AG09319 (cell line): ENCODE measurements around the gene RSPO3.

ENCODE experiments used
- DNase-seq: peaks from one replicate; pipeline ENCODE4 v3.0.0-alpha.2; 2010; ENCODE audit warnings: low read depth; ENCODE audit errors: extremely low read depth
- TF ChIP-seq, protein P1 (sequence below): IDR thresholded peaks from 2 replicates; pipeline ENCODE4 v1.5.1; 2011; ENCODE audit warnings: low read depth, mild to moderate bottlenecking, inconsistent platforms, low read length, moderate library complexity

The RSPO3 gene

DNA sequence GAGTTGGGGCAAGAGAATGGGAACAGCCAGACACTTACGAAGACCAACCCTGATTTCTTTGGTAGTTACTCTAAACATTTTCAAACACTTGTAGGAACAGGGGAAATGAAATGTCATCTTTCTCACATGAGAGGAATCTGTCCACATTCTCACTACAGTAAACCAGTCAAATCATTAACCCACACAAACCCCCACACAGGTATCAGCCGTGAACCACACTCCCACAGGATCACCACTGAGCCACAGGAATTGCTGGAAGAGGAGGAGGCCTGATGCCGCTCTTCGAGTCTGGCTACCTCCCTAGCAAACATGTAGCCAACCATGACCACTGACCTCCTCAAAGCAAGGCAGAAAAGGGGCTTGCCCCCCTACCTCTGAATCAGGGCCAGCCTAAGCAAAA is 6.9 kb upstream of the RSPO3 start:
- TF ChIP-seq, protein P1, sequence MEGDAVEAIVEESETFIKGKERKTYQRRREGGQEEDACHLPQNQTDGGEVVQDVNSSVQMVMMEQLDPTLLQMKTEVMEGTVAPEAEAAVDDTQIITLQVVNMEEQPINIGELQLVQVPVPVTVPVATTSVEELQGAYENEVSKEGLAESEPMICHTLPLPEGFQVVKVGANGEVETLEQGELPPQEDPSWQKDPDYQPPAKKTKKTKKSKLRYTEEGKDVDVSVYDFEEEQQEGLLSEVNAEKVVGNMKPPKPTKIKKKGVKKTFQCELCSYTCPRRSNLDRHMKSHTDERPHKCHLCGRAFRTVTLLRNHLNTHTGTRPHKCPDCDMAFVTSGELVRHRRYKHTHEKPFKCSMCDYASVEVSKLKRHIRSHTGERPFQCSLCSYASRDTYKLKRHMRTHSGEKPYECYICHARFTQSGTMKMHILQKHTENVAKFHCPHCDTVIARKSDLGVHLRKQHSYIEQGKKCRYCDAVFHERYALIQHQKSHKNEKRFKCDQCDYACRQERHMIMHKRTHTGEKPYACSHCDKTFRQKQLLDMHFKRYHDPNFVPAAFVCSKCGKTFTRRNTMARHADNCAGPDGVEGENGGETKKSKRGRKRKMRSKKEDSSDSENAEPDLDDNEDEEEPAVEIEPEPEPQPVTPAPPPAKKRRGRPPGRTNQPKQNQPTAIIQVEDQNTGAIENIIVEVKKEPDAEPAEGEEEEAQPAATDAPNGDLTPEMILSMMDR = no peak
- no peak for DNase-seq

DNA sequence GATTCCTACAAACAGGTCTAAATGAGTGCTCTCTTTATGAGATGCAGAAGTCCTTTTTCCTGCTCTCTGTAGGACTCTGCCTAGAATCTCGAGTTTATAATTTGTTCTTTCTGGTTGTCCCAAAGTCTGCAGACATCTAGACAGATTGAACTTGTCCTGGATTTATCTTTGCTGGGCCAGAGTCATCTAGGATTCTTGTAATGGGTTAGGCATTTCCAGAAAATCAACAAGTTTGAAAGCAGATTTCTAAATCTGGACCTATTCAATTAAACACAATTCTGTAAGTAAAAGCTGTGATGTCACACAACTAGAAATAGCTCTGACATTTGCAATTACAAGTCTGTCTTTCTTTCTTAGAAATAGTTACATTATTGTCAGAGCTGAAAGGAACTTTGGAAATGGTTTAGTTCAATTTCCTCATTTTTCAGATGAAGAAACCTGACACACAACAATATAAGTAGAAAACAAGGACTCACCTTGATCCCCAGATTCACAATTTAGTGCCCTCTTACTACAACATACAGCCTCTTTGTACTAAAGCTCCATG is 4.2 kb upstream of the RSPO3 start:
- DNase-seq = no peak
- TF ChIP-seq, protein P1 = no peak

DNA sequence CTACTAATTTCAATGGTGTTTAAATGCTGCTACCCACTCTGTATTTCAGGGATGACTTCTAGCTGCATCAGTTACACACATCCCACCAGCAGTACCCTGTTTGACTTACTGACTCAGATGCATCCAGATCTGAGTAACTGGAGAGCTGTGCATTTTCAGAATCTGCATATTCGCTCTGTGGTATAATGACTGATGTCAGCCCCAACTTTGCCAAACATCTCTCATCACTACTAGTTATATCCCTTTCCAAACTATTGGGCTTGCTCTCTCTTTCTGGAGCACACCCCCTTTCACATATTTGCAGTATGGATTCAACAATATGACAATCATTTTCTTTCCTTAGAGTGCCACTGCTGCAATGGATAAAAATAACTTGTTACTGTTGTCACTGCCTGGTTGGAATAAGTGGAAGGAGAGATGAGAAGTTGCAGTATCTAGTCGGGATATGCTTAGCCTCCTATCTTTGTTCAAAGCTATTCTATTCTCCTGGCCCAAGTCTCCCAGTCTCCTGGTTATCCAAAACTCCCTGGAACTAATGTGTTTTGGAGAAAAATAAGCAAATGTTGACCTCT is 3.3 kb upstream of the RSPO3 start:
- DNase-seq = no peak
- TF ChIP-seq, protein P1 = no peak

DNA sequence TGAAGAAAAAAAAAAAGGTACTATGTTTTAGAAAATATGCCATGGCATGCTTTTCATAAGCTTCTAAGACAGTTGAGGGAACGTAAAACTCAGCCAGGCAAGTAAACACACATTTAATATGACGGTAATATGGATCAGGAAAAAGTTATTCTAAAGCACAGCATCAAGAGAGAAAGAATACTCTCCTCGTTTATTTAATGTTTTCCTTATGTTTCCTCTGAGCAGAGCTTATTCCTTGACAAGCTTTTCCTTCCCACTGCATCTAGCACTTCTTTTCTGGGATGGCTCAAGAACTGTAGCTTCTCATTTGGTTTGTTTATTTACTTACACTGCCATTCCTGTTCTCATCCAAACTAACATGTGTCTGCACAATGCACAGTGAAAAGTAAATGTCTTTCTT is 2.7 kb upstream of the RSPO3 start:
- TF ChIP-seq, protein P1 = no peak
- DNase-seq = no peak

DNA sequence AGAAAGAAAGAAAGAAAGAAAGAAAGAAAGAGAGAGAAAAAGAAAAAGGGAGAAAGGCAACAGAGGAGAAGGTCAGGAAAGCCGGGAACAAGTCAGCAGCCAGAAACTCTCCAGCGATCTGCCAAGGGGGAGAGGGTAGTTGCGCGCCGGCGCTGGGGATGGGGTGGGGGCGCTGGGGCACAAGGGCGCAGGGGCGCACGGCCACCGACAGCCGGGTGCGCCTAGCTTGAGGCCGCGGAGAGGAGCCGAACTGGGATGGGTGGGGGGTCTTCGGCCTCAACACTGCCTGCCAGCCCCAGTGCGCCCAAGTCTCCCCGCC is 533 bp upstream of the RSPO3 start:
- TF ChIP-seq, protein P1 = no peak
- no peak for DNase-seq

DNA sequence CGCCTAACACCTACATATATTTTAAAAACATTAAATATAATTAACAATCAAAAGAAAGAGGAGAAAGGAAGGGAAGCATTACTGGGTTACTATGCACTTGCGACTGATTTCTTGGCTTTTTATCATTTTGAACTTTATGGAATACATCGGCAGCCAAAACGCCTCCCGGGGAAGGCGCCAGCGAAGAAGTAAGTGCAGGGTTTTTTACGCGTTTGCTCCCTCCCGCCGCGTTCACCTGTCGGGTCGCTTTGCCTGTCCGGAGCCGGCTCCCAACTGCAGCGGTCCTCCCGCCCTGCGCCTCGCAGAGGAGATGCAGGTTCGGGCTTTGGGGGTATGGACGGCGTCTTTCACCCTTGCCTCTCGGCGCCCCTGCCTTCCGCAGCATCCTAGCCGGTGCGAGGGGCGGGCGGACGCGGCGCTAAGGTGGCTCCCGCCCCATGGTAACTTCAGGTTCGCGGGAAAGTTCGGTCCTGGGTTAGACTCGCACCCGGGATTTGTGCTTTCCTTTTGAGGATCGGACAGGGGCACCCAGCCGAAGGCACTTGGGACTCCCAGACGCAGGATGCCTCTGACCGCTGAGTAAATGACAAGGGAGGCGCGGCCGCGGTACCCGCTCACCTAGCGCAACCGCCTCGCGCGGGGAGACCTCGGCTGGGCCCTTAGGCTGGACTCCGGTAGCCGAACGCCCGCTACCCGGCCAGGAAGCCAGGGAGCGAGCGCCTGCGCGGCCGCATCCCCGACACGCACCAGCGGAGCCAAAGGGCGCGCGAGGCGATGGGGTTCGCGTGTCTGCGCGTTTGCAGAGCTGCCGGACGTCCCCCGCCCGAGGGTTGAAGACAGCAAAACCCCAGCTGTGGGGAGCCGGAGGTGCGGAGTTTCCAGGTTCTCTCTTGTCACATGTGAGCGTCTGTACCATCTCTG is 891 bp downstream of the RSPO3 start:
- TF ChIP-seq, protein P1 = no peak
- DNase-seq = no peak
